ENCODE results near the gene SDC4. TPM values are rescaled to one million over a fixed set of nuclear protein-coding genes. Genes with fewer than 3 reads are reported as not detected.

The SDC4 gene, protein sequence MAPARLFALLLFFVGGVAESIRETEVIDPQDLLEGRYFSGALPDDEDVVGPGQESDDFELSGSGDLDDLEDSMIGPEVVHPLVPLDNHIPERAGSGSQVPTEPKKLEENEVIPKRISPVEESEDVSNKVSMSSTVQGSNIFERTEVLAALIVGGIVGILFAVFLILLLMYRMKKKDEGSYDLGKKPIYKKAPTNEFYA
- total RNA-seq, result 65.5 and 71.7 TPM in 2 replicates

DNA sequence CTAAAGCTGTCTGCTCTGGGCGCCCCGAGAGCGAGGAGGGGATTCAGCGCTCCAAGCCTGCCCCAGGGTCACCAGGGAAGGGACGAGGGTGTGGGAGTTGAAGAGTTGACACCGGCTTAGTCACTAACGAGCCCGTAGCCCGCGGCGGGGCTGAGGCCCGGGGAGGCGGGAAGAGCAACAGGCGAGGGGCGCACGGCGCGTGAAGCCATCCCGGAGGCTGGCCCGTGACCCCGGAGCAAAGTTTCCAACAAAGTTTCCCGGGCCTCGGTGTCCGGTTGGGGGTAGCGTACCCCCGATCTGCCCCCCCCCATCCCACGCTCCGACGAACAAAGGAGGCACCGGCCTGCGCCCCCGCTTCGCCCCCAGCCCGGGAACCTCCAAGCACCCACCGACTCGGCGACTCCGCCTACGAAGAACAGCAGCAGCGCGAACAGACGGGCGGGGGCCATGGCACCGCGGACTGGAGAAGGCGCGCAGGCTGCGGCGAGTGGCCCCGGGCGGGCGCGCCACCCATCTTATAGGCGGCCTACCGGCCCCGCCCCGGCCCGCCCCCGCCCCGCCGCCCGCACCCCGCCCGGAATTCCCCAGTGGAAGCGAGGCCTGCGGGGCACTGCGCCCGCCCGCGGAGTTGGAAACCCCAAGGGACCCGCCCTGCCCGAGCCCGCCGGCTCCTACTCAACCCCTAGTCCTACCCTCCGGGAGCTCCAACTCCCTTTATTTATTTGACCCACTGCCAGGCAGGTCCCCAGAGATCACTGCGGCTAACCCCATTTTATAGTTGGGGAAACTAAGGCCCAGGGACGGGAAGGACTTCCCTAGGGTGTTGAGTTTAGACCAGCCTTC is at the start of gene SDC4:
SDC4 (minus strand) TSS at position 489 of the 843 bp plus-strand sequence; CDS start at position 449, 40 bp downstream.

DNA sequence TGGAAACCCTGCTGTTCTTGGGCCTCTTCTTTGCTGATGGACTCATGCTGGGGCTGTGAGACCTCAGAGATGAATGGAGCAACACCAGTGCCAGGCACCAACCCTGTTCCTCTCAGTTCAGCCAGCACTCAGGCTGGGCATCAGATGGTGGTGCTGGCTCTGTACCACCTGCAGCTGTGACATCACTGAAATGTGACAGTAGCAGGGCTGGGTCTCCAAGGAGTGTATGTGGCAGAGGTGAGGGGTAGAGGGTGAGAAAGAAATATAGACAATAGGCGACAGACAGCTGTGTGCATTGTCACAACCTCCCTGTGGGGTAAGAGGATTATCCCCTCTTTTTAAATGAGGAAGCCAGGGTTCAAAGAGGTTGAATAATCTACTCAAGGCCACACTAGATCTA is 30.0 kb upstream of the SDC4 start, which contains the start of gene TP53TG5:
TP53TG5 (minus strand) TSS at position 135 of the 400 bp plus-strand sequence; CDS start at position 46, 89 bp downstream.

DNA sequence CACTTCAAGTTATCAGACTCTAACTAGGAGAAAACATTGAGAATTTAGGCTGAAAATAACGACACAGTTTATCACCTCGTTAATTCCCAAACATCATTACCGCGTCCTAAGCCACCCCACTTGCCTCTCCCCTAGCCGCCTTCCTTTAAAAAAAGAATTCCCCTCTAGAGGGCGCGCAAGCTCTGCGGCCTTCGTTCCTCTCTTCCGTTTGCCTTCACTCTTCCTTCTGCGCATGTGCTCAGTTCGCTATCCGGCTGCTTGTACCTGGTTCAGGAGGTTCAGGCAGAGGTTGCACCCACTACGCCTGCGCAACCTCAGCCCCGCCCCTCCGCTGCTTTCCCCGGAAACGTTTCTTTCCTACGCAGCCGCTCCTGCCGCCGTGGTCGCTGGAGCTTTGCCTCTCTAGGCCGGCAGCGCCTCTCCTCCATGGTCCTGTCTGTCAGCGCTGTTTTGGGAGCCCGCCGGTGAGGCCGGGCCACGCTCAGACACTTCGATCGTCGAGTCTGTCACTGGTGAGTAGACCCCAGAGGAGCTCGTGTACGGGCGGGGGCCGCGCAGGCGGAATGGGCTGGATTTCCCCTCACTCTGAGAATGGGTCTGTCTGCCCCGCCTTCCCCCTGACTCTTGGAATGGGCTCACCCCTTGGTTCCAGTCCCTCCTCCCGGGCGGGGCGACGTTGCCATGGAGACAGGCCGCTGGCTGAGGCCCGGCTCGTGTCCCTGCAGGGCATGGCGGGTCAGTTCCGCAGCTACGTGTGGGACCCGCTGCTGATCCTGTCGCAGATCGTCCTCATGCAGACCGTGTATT is 14.8 kb upstream of the SDC4 start, which contains the start of gene SYS1:
SYS1 (plus strand) TSS at position 353 of the 807 bp plus-strand sequence; CDS start at position 729, 376 bp downstream.

DNA sequence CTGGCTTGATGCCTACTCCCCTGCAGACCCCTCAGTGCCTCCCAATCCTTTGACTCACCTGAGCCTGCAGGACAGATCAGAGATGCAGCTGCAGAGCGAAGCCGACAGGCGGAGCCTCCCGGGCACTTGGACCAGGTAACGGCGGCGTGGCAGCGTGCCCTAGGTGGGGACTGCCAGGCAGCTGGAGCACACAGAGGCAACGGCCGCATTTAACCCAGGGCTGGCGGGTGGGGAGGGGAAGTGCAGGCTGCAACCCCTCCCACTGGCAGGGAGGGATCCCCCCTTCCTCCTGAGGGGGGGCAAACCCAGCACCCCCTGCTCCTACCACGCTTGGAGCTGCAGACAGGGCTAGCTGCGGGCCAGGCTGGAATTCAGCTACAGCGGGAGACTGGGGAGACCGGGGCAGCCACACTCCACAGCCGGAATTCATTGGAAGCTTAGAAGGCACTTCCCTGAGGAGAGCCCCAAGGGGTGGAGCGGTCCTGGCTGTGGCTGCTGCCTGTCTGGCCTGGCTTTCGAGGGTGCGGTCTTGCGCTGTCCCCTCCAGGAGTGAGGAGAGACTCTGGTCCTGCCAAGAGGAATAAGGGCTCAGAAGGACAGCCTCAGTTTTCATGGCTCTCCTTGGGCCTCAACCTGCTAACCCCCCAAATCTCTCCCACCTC is 40.0 kb downstream of the SDC4 start, which contains the start of gene MATN4:
MATN4 (minus strand) TSS at position 183 of the 662 bp plus-strand sequence. CDS start 2,717 bp downstream, outside the sequence.

DNA sequence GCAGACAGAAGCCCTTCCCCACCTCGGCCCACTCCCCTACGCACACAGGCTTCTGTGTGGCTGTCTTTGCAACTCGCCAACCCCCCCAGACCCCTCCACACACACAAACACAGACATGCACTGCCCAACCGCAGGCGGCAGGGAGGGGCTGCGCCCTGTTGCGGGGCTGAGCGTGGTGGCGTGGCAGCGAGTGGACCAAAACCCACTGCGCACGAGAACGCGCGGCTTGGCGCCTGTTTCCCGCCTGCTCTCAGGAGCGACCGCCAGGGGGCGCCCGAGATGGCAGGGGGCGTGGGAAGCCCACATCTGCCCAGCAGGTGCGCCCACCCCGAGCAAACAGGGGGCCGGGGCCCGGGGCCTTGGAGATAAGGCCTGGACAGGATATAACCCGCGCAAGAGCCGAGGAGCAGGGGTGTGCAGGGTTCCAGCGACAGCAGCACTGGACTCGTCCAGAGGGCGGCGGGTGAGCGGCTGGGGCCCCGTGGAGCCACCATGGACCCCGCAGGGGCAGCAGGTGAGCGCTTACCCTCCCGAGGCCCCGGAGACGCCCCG is 41.7 kb downstream of the SDC4 start, which contains the start of gene RBPJL:
RBPJL (plus strand) TSS at position 410 of the 552 bp plus-strand sequence; CDS start at position 493, 83 bp downstream.

Other genes with a start within 250 kb of the SDC4 start
- 1.4 and 2.4 TPM in 2 replicates for gene KCNS1, start 247.3 kb downstream of the SDC4 start, total RNA-seq
- gene WFDC5, start 233.2 kb downstream of the SDC4 start, total RNA-seq, result not detected in 2 replicates
- gene WFDC12, start 224.0 kb downstream of the SDC4 start, total RNA-seq, result not detected in 2 replicates
- gene PI3, start 173.5 kb downstream of the SDC4 start, total RNA-seq, result not detected in 2 replicates
- gene SEMG1, start 141.4 kb downstream of the SDC4 start, total RNA-seq, result not detected in 2 replicates
- gene SEMG2, start 127.1 kb downstream of the SDC4 start, total RNA-seq, result not detected in 2 replicates
- not detected in 2 replicates for gene SLPI, start 93.9 kb downstream of the SDC4 start, total RNA-seq
- gene RBPJL, start 41.6 kb downstream of the SDC4 start, total RNA-seq, result not detected in 2 replicates
- not detected in 2 replicates for gene MATN4, start 40.1 kb downstream of the SDC4 start, total RNA-seq
- gene SYS1, start 14.7 kb upstream of the SDC4 start, total RNA-seq, result 16.8 and 19.8 TPM in 2 replicates
- gene TP53TG5, start 29.9 kb upstream of the SDC4 start, total RNA-seq, result not detected in 2 replicates
- gene DBNDD2, start 59.9 kb upstream of the SDC4 start, total RNA-seq, result 2.4 and 2.9 TPM in 2 replicates
- gene PIGT, start 67.7 kb upstream of the SDC4 start, total RNA-seq, result 85.3 and 91.4 TPM in 2 replicates
- not detected in 2 replicates for gene WFDC2, start 121.3 kb upstream of the SDC4 start, total RNA-seq
- not detected in 2 replicates for gene SPINT3, start 167.2 kb upstream of the SDC4 start, total RNA-seq
- not detected in 2 replicates for gene WFDC6, start 191.1 kb upstream of the SDC4 start, total RNA-seq
- not detected in 2 replicates for gene EPPIN, start 199.0 kb upstream of the SDC4 start, total RNA-seq
- not detected in 2 replicates for gene WFDC8, start 230.9 kb upstream of the SDC4 start, total RNA-seq

Data from cardiac ventricle fibroblast (primary cell).